ENCODE data around the gene HDGF. TPM values are rescaled to one million over a fixed set of nuclear protein-coding genes. Genes with fewer than 3 reads are reported as not detected.

HDGF gene
- 100 to 1,000 TPM; 182 to 185 TPM for total RNA-seq

DNA sequence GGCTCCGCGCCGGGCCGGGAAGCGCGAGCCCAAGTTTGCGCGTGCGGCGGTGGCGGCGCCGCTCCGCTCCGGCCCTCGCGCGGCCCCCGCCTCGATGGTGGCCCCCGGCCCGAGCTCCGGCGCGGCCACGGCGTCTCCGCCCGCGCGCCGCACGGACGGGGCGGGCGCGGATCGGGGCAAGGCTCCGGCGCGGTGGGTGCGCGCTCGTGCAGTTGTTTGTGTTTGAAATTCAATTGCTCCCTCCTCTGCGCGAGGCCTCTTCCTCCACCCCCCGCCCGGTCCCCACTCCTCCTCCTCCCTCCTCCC, at the start of gene HDGF:
TSS of gene HDGF (minus strand) at position 225 of the 306 bp plus-strand sequence. CDS start 246 bp downstream, outside the sequence.

DNA sequence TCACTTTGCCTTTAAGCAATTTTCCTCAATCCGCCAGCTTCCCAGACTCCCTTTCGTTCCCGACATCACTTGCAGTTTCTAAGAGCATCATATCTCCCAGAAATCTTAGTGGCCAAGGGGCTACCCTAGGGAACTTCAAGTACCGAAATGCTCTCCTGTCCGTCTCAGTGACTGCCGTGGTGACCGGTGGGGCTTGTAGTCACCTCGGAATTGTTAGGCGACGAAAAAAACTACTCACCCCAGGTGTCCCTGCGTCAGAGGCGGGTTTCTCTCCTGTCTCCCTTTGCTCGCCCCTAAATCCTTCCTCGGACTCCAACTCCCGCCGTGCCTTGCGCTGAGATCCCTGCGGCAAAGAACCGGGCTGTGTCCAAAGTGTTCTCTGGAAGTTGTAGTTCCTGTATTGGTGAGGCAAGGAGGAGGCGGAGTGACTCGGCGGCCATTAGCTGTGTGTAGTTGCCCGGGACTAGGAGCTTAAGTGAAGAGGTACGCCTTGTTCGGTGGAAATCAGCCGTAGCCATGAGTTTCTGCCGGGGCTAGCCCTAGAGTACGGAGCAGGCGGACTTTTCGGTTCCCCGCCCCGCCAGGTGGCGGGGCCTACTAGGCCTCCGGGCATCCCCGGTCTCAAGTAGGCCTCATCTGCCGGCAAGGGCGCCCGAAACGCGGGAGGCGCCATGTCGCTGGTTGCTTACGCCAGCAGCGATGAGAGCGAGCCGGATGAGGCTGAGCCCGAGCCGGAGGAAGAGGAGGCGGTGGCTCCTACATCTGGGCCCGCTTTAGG, 15.8 kb upstream of the HDGF start, which contains the start of gene PRCC:
TSS of gene PRCC (plus strand) at position 435 of the 778 bp plus-strand sequence. CDS start at position 672, 237 bp downstream.

DNA sequence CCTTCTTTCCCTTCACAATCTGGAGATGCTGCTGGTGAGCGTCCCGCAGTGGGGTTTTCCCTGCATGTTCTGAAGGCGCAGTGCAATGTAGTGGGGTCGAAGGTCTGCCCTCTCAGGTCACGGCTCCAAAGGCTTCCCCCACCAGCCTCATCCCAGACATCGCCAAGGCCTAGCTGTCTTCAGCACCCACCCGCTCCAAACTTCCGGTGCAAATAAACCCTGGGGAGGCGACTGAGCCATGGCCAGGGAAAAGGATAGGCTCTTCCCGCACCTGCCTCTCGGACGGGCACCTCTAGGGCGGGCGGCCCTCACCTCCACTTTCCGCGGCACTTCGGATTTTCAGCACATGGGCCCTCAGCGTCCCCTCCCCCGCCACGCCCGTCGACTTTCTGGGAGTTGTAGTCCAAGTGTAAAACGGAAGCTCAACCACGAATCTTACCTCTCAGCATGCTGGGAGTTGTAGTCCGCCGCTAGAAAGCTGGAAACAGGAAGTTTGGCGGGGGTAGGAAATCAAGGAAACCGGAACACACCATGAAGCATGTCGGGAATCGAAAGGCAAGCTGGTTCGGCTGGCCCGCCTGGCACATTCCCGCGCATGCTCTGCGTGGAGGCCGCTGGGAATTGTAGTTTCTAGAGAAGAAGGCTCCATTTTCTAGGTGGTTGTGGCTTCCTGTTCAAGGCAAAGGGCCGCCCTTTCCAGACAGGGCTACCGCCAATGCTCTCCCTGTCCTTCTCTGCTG, 10.6 kb downstream of the HDGF start, which contains the start of gene MRPL24:
TSS of gene MRPL24 (minus strand) at position 348 of the 740 bp plus-strand sequence. CDS start 2,384 bp downstream, outside the sequence.

DNA sequence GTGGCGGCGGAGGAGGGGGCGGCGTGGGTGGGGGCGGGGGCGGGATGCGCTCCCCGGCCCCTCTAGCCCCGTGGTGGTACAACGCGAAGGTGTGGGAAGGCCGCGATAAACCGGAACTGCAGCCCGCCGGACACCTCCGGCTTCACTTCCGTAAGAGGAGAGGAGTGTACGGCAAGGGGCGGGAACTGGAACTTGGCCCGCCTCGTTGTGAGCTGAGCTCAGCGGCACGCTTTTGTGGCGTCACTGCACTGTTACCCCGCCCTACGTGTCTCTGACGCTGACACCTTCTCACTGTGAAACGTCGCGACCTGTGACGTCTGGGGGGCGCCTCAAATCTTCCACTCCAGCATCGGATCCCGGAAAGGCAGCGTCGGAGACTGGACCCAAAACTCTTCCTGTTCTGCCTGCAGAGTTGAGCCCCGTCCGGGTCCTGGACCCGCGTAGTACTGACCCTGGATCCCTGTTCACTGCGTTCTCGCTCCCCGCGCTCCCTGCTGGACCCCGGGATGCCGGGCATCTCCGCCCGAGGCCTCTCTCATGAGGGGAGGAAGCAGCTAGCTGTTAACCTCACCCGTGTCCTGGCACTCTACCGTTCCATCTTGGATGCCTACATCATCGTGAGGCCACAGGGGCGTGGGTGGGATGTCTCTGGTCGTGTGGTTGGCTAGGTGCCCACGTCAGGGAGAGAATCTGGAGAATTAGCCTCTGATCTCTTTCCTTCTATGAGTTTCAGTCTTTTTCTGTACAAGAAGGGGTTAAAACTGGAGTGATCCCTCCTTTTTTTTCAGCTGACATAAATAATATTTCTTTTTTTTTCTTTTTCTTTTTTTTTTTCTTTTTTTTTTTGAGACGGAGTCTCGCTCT, 22.6 kb downstream of the HDGF start, which contains the start of gene ISG20L2:
TSS of gene ISG20L2 (minus strand) at position 168 of the 864 bp plus-strand sequence. CDS start 1,114 bp downstream, outside the sequence.

DNA sequence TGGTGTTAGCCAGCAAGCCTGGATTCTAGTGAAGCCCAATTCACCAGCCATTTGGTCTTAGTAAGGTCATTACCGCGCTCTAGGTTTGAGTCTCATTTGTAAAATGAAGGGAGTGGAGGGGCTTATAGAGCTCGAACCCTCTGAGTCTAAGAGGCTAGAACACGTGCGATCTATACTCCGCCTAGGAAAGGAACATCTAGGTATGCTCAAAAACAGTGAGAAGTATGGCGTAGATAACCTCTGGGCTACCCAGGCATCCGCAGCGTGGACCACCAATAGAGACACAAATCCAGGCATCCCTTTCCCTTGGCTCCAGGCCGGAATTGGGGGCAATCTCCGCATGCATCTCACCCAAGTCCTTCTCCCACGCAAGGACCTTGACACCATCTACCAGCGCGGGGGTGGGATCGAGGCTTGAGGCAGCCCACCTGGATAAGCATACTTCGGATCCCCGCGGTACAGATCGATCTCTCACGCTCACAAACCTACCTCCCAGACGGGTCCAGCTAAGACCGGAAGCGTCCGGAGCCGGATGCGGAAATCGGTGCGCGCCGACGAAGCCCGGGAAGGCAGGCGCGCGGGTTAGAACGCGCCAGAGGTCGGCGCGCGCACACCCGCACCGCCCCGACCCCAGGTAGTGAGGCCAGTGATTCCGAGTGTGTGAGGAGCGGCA, 23.4 kb downstream of the HDGF start, which contains the start of gene METTL25B:
TSS of gene METTL25B (plus strand) at position 544 of the 673 bp plus-strand sequence. CDS start 636 bp downstream, outside the sequence.

DNA sequence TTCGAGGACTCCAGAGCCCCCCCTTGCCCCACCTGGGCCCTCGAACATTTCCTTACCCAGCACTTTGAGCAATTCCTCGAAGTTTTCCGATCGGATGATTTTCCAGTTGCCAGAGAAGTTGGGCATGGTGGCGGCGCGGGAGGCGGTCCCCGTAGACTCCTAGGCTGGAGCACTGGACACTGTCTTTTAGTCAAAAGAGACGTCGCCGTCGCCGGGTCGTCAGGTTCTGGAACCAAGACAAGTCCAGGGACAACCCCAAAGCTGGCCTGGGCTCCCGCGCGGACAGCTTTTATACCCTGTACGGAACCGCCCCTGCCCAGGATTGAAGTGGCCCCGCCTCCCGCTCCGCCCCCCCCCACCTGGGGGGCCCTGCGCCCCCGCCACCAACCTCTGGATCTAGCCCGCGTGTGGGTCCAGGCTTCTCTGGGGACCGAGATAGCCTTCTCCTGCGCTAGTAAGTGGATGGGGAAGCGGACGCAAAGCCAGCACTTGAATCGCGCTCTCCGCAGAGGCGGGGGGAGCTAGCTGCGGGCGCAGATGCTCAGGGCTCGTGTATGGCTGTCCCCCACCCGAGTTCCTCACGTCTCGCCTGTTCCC, 46.1 kb downstream of the HDGF start, which contains the start of gene CRABP2:
TSS of gene CRABP2 (minus strand) at position 263 of the 597 bp plus-strand sequence. CDS start at position 126, 137 bp downstream.

Other genes starting within 250 kb of the HDGF start
- gene IQGAP3, start 179.1 kb downstream of the HDGF start, total RNA-seq = 10 to 100 TPM; 24.6 to 24.9 TPM
- gene TTC24, start 172.0 kb downstream of the HDGF start, total RNA-seq = 1 to 10 TPM; 1.9 to 3.1 TPM
- gene NAXE, start 159.9 kb downstream of the HDGF start, total RNA-seq = 10 to 100 TPM; 45.3 to 47.4 TPM
- gene GPATCH4, start 150.2 kb downstream of the HDGF start, total RNA-seq = 10 to 100 TPM; 27.1 to 29.2 TPM
- under 1 TPM in 1 of 2 experiments, not detected in 1; 0.24 TPM for gene HAPLN2, start 132.3 kb downstream of the HDGF start, total RNA-seq
- not detected for gene BCAN, start 109.6 kb downstream of the HDGF start, total RNA-seq
- gene NES, start 74.3 kb downstream of the HDGF start, total RNA-seq = not detected
- under 1 TPM; 0.48 to 0.71 TPM for gene CRABP2, start 46.1 kb downstream of the HDGF start, total RNA-seq
- gene METTL25B, start 23.2 kb downstream of the HDGF start, total RNA-seq = 10 to 100 TPM; 28.8 to 32.5 TPM
- gene ISG20L2, start 22.9 kb downstream of the HDGF start, total RNA-seq = 10 to 100 TPM; 38.2 to 38.3 TPM
- 10 to 100 TPM; 37.3 to 44.1 TPM for gene MRPL24, start 10.6 kb downstream of the HDGF start, total RNA-seq
- gene PRCC, start 15.9 kb upstream of the HDGF start, total RNA-seq = 10 to 100 TPM; 58.1 to 64.1 TPM
- 10 to 100 TPM; 75.8 to 81.8 TPM for gene SH2D2A, start 65.2 kb upstream of the HDGF start, total RNA-seq
- under 1 TPM; 0.05 to 0.08 TPM for gene INSRR, start 107.4 kb upstream of the HDGF start, total RNA-seq
- 1 to 10 TPM; 2.2 to 2.4 TPM for gene NTRK1, start 109.2 kb upstream of the HDGF start, total RNA-seq
- under 1 TPM; 0.28 to 0.31 TPM for gene PEAR1, start 142.0 kb upstream of the HDGF start, total RNA-seq
- gene LRRC71, start 169.0 kb upstream of the HDGF start, total RNA-seq = not detected

Measured in activated naive CD4-positive, alpha-beta T cell treated with anti-CD3 and anti-CD28 coated beads, Interleukin-2, amount 10 ng/mL, durations not matched to agents 5 hours and 36 hours (primary cell).